ENCODE data around the gene SF3B5.

- no peak for TF ChIP-seq POLR2AphosphoS5 (IDR thresholded peaks at IDR 0.05; ENCODE audit: low read depth, low read length)
- TF ChIP-seq TAF1 (IDR thresholded peaks at IDR 0.05; ENCODE audit: borderline replicate concordance, low read depth, low read length) = no peak
Measured at GRCh38 chr6:144104898-144105487, 9.6 kb upstream of the SF3B5 start.

All from GM12892 (cell line).